ENCODE data around the gene ACO2.
"Not testable (repeated sequence)": the region's sequence is repeated elsewhere in the genome, so short reads cannot be mapped to it uniquely, and the experiment has no call there.

ACO2 gene

DNA sequence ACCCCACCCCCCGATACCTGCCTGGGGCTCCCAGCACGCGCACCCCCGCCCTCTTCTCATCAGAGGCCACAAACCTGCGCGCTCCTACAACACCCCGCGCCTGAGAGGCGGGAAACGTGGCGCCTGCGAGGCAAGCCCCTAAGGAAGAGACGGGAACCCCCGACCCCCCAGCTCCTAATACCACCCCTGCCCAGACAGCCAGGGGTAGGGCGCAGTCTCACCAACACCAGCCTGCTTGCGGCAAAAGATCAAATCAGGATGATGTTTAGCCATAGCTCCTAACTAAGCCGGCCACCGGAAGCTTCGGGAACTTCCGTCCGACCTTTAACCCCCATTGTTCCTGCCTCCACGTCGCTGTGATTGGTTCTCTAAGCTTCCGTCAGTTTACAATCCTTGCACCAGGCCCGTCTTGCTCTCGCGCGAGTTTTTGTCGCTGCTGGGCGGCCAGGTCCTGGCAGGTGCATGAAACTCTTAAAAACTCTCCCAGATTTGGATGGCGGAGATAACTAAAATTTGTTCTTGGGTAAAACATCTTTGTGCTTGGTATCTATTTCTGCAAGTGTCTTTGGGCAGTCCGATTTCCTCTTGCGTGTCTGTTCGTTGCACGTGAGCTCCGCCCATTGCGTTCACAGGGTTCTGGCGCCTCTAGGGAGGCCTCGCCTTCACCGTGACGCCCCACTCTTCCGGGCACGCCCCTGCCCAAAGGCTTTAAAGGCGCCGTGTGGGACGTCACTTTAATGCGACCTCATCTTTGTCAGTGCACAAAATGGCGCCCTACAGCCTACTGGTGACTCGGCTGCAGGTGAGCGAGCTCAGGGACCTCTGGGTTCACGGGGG is at the start of gene ACO2, which contains the start of gene PHF5A:
ACO2 (plus strand) TSS at position 737 of the 837 bp plus-strand sequence; CDS start at position 767, 30 bp downstream.
PHF5A (minus strand) TSS at position 312 of the 837 bp plus-strand sequence; CDS start at position 273, 39 bp downstream.
- peak; percentile 96 for DNase-seq (ENCODE audit: low read depth, low spot score)

- no peak for DNase-seq (ENCODE audit: low read depth, low spot score)
These were observed 43.1 kb upstream of the ACO2 start for GRCh38 chr22:41425660-41426365.

GRCh38 chr22:41429232-41429950 is 39.5 kb upstream of the ACO2 start:
- DNase-seq (ENCODE audit: low read depth, low spot score), result no peak

- DNase-seq (ENCODE audit: low read depth, low spot score), result no peak
These were observed 39.0 kb upstream of the ACO2 start for GRCh38 chr22:41429951-41430332.

- no peak for DNase-seq (ENCODE audit: low read depth, low spot score)
These were observed 37.3 kb upstream of the ACO2 start for GRCh38 chr22:41431656-41432055.

DNA sequence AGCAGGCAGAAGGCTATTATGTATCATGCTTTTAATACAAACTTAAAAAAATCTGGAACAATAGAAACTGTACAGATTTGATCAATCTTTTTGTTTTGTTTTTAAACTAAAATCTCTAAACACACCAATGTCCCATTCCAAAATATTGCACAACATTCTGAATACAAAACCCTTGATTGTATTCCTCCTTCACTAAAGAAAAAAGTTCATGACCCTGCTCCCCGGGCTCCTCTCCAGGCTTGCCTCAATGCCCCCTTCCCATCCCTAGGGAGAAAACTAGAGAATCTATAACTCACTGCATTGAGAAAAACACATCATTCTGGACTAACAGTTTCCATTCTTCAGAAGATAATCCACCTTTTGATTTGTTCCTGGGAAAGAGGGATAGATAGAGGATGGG is 35.4 kb upstream of the ACO2 start:
- DNase-seq (ENCODE audit: low read depth, low spot score), result not testable (repeated sequence)

DNA sequence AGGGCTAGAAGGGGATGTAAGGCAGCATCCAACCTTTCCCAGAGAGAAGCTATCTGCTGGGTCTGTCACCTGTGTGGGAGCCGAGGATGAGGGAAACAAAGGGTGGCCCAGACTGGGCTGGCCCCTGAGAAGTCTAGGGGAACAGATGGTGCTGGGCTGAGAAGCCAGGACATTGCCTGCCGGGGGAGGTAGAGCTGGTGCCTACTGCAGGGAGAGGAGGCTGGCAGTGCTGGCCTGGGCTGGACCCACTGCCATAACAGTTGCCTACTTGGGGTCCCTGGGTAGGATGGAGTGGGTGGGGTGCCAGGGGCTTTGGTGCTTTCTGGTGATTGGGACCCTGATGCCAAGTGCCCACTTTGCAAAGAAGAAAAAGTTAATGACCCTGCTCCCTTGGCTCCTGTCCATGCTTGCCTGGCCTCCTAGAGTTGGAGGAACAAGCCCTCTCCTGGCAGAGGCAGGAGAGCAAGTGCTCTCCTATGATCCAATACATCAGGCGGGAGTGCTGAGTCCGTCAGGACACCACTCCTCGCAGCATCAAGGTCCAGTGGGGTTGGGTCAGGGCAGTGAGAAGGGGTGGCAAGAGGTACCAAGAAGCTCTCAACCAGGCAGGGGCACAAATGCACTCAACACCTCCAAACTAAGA is 34.4 kb upstream of the ACO2 start:
- not testable (repeated sequence) for DNase-seq (ENCODE audit: low read depth, low spot score)

- no peak for DNase-seq (ENCODE audit: low read depth, low spot score)
These were observed 33.4 kb upstream of the ACO2 start for GRCh38 chr22:41435560-41435959.

DNA sequence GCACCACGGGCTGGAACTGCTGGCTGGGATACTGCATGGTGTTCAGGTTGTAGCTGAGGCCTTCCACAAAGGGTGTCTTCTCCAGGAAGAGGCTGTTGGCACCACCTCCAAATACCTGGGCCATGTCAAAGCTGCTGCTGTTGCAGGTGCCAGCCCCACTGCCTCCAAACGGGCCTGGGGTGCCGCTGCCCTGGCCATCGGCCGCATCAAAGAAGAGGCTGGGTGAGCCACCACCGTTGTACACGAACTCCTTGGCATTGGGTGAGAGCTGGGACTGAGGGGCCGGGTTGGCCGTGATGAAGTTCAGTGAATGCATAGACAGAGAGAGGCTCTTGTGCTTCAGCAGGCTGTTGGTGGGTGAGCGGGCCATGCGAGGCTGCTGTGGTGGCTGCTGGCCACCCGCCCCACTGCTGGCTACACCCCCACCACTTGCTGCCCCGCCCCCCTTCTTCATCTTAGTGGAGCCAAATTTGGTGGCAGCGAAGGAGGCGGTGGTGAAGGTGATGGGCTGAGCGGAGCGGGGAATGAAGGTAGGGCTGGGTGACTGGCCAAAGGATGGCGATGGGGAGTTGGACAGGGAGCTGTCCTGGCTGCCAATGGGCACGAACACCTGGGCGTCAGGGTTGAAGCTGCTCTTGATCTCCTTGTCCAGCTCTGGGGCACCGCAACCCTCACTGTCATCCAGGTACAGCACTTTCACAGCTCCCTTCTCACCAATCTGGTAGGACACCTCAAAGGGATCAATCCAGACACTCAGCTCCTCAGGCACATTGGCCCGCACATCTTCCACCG is 32.4 kb upstream of the ACO2 start:
- DNase-seq (ENCODE audit: low read depth, low spot score), result no peak

- DNase-seq (ENCODE audit: low read depth, low spot score), result no peak
These were observed 31.7 kb upstream of the ACO2 start for GRCh38 chr22:41437198-41437597.

DNA sequence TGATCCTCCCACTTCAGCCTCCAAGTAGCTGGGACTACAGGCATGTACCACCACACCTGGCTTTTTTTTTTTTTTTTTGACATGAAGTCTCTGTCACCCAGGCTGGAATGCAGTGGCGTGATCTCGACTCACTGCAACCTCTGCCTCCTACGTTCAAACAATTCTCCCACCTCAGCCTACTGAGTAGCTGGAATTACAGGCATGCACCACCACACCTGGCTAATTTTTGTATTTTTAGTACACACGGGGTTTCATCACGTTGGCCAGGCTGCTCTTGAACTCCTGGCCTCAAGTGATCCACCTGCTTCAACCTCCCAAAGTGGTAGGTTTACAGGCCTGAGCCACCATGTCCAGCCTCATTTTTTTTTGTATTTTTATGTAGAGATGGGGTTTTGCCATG is 28.4 kb upstream of the ACO2 start:
- DNase-seq (ENCODE audit: low read depth, low spot score), result not testable (repeated sequence)

DNA sequence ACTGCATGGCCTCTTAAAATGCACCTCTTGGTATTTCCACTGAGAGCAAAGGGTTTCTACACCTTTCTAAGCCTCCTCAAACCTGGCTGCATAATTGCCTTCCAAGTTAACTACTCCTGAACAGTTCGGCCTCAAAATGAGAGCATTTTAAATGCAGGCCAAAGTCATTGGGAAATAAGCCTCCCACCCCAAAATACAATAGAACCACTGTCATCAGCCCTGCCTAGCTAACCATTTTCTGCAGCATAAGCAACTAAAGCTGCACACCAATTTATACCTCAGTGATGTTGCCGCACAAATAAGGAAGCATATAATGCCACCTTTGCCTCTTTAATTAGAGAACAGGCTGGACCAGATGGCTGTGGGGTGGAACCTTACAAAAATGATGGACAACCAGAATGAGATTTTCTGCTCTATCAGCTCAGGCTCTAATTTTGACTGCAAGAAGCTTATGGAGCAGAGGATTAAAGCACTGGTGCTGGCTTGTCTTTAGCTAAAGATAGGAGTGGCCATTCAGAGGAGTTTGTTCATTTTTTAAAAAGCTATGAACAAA is 26.6 kb upstream of the ACO2 start:
- DNase-seq (ENCODE audit: low read depth, low spot score), result no peak

- DNase-seq (ENCODE audit: low read depth, low spot score), result peak; percentile 98
These were observed 24.4 kb upstream of the ACO2 start for GRCh38 chr22:41444360-41445128.

- no peak for DNase-seq (ENCODE audit: low read depth, low spot score)
These were observed 23.5 kb upstream of the ACO2 start for GRCh38 chr22:41445129-41446056.

GRCh38 chr22:41446057-41446501 is 22.8 kb upstream of the ACO2 start:
- DNase-seq (ENCODE audit: low read depth, low spot score), result no peak

DNA sequence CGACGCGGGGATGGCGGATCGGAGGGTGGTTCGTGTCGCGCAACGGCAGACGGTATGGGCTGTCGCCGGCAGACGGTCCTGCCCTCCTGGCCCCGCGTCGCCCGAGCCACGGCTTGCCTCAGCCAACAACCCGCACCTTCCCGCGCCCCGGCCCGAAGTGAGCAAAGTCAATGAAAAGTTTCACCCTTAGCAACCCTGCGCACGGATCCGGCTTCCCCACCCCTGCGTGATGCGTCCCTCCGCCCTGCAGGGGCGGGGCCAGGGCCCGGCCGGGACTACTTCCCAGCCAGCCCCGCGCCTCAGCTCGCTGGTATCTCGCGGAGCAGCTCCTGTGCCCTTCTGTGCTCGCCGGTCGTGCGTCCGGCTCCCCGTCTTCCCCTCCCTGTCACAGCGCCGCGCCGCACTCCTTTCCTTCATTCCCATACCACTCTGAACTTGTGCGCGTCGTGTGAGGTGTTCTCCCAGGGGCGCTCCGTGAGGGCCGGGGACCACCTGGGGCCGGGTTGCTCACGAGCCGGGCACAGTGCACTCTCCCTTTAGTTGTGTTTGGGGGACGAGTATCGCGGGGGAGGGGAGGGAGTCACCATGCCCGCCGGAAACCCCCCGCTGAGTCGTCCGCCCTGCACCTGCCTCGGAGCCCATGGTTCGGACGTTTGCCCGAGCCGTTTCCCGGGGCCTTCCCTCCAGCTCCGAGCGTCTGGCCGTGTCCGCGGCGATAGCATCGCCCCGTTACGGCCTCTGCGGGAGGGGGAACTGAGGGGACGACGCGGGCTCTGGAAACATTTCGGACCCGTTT is 22.1 kb upstream of the ACO2 start, which contains the start of gene TOB2:
TOB2 (minus strand) TSS at position 163 of the 796 bp plus-strand sequence. CDS start 9,456 bp downstream, outside the sequence.
- peak; percentile 75 for DNase-seq (ENCODE audit: low read depth, low spot score)

- no peak for DNase-seq (ENCODE audit: low read depth, low spot score)
These were observed 21.3 kb upstream of the ACO2 start for GRCh38 chr22:41447435-41448188.

Data from iPS DF 19.7 (cell line).